T-cell (primary cell): ENCODE data around the gene TMIGD3. TPM values are rescaled to one million over a fixed set of nuclear protein-coding genes. Genes with fewer than 3 reads are reported as not detected.

ENCODE experiments used
- ATAC-seq, 4 experiments: fragments of 200-7000 bp in 3 of 4; fragments of 150-1000 bp in 1 of 4; cut with Tn5 transposase; replicated peaks in 1 of 4; 1 replicate in 3 of 4; 2 replicates in 1 of 4; pipeline ENCODE4 v1.10.0; 2021; ENCODE audit warnings: moderate library complexity in 3 of 4, mild to moderate bottlenecking in 2 of 4, moderate number of reproducible peaks in 1 of 4
- CTCF ChIA-PET, 2 donors: fragments of 300-600 bp; sonication (Branson Sonifier 250); formaldehyde crosslinking; loops; one replicate each; lab custom pipeline; 2022; ENCODE audit warnings: antibody characterized with exemption in 2 of 2; lab: Charles Lee
- POLR2A ChIA-PET, 2 donors: fragments of 300-600 bp; sonication (Branson Sonifier 250); formaldehyde crosslinking; loops; one replicate each; lab custom pipeline; 2022; ENCODE audit warnings: antibody characterized with exemption in 2 of 2; lab: Charles Lee
- DNase-seq, 35 experiments: peaks; one replicate each; pipeline versions ENCODE4 v3.0.0 to v3.0.0-alpha.2; 2013 to 2023
- H3K27ac ChIP-seq: one replicate; pipeline ENCODE4 v1.5.1; 2013; ENCODE audit warnings: low read length
- H3K27me3 ChIP-seq, 2 experiments: replicated peaks in 1 of 2; 1 replicate in 1 of 2; 2 replicates in 1 of 2; pipeline versions ENCODE4 v1.6.1 to v1.7.0; 2013; ENCODE audit warnings: low read length in 1 of 2, mixed read lengths in 1 of 2; ENCODE audit not compliant: control insufficient read depth in 2 of 2, insufficient read depth in 2 of 2; ENCODE audit errors: extremely low read depth in 1 of 2
- H3K36me3 ChIP-seq, 2 donors: 1 replicate in 1 of 2; 2 replicates in 1 of 2; pipeline versions ENCODE4 v1.6.1 to v1.7.0; 2013; ENCODE audit warnings: low read length in 1 of 2; ENCODE audit not compliant: control insufficient read depth in 2 of 2, insufficient read depth in 1 of 2; ENCODE audit errors: extremely low read depth in 1 of 2
- H3K4me1 ChIP-seq, 2 experiments: 1 replicate in 1 of 2; 2 replicates in 1 of 2; pipeline versions ENCODE4 v1.6.1 to v1.7.0; 2013; ENCODE audit warnings: low read length in 2 of 2, mixed read lengths in 1 of 2; ENCODE audit not compliant: insufficient read depth in 2 of 2, control insufficient read depth in 1 of 2; ENCODE audit errors: extremely low read depth in 1 of 2
- H3K4me3 ChIP-seq, 2 donors: 1 replicate in 1 of 2; 2 replicates in 1 of 2; pipeline versions ENCODE4 v1.5.1 to v1.7.0; 2013; ENCODE audit warnings: mild to moderate bottlenecking in 2 of 2, low read length in 1 of 2, moderate library complexity in 1 of 2; ENCODE audit not compliant: control insufficient read depth in 1 of 2; ENCODE audit errors: extremely low read depth in 1 of 2
- H3K9me3 ChIP-seq: 2 replicates; pipeline ENCODE4 v1.7.0; 2013
- H3K27ac Mint-ChIP-seq, 2 donors: one replicate each; pipeline ENCODE4 v1.8.0; 2020 to 2021; ENCODE audit warnings: mild to moderate bottlenecking in 2 of 2, mixed read lengths in 2 of 2
- H3K27me3 Mint-ChIP-seq, 2 donors: one replicate each; pipeline ENCODE4 v1.8.0; 2021 to 2022; ENCODE audit warnings: mixed read lengths in 2 of 2
- H3K36me3 Mint-ChIP-seq: one replicate; pipeline ENCODE4 v1.8.0; 2021; ENCODE audit warnings: mixed read lengths
- H3K4me1 Mint-ChIP-seq, 3 donors: one replicate each; pipeline ENCODE4 v1.8.0; 2020 to 2022; ENCODE audit warnings: mixed read lengths in 3 of 3, mild to moderate bottlenecking in 1 of 3
- H3K4me3 Mint-ChIP-seq, 3 donors: one replicate each; pipeline ENCODE4 v1.8.0; 2020 to 2022; ENCODE audit warnings: mild to moderate bottlenecking in 3 of 3, mixed read lengths in 3 of 3, moderate library complexity in 3 of 3
- H3K9me3 Mint-ChIP-seq, 3 donors: one replicate each; pipeline ENCODE4 v1.8.0; 2020 to 2022; ENCODE audit warnings: mixed read lengths in 3 of 3
- whole genome bisulfite sequencing: methylation state at CpG from one replicate; pipeline ENCODE4 v1.1.5; 2013; ENCODE audit warnings: missing lambda C conversion rate; ENCODE audit not compliant: insufficient coverage; 5-methylcytosine and 5-hydroxymethylcytosine counted together
- total RNA-seq, 35 experiments: library from RNA in 6 of 35; stranded (reverse) in 6 of 35; fragments of 120-200 nt in 1 of 35; gene quantifications; one replicate each; pipeline versions ENCODE4 v1.2.1 to v1.2.4 and lab custom pipeline; 2013 to 2026

Gene TMIGD3
- total RNA-seq, 5 donors from 2014 or later (not counting 1 experiment from before 2014, with no cell fraction given) = not detected

DNA sequence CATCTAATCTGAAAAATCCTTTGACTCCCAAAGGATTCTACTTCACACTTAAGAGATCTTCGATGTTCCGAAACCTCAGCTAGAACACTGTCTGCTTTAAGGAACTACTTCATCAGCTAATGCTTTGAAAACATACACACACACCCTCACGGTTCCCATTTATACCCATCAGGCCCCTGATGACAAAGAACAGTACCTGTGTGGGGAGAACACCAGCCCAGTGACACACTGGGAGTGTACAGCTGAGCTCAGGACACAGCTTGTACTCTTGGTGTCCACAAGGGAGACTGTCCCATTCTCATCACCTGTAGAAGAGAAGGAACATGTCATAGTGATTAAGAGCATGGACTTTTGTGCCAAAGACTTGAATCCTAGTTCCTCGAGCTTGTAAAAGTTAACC is 61.0 kb downstream of the TMIGD3 start:
- ATAC-seq = no peak
- no peaks in the 10 kb centered on the region for H3K9me3 ChIP-seq
- ChIA-PET POLR2A (no interaction called here), CTCF (interaction anchor here in 1 of 2 donors (1.0 kb wide), 1 partner anchor 11 kb away, joined by 3 read pairs; no protein-coding TSS in a partner anchor)
- H3K4me1 ChIP-seq = peaks cover 5 to 10% of the 10 kb centered on the region in 2 experiments
- no peak overlapping the region for H3K4me3 Mint-ChIP-seq
- H3K27me3 Mint-ChIP-seq = no peaks in the 10 kb centered on the region
- no peaks in the 10 kb centered on the region for H3K27me3 ChIP-seq
- peaks cover 60% of the 10 kb centered on the region for H3K36me3 Mint-ChIP-seq
- H3K4me1 Mint-ChIP-seq = peaks cover 42 to 49% (median 49%) of the 10 kb centered on the region in 3 donors
- DNase-seq = no peak
- 100% methylated on average over 2 of the region's 4 CpGs for WGBS
- H3K9me3 Mint-ChIP-seq = no peaks in the 10 kb centered on the region
- H3K27ac ChIP-seq = no peak overlapping the region
- H3K4me3 ChIP-seq = no peak overlapping the region
- peaks cover 16 to 79% of the 10 kb centered on the region in 2 donors for H3K36me3 ChIP-seq
- peak overlapping the region; percentile 64 to 68 for H3K27ac Mint-ChIP-seq

DNA sequence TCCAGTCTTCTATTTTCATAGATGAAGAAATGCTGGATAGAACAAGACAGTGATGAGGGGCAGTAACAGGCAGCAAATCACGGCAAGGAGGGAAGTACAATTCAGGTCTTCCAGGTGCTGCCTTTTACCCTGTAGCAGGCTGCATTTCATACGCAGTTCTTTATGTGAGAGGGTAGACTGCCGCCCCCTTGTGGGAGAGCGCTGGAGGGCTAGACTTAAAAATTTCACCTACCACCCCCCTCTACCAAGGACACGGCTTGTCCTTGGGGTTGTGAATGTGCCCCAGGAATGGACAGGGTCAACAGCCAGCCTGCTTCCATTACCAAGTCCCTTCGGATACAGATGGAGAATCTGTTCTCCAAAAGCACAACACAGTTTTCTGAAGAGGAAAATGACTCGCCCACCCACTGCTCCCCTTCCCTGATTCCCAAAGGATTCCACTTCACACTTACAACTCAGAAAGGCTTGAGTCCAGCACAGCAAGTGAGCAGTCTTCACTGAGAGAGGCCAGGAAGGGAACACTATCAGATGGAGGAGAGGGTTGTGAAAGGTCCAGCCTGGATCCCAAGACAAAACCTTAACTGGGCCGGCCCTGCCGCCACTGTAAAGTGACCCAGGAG is 61.8 kb downstream of the TMIGD3 start:
- Mint-ChIP-seq H3K4me1 (peaks cover 34 to 42% (median 41%) of the 10 kb centered on the region in 3 donors), H3K4me3 (no peak overlapping the region), H3K9me3 (no peaks in the 10 kb centered on the region), H3K27ac (peak overlapping the region; percentile 76 to 85), H3K27me3 (no peaks in the 10 kb centered on the region), H3K36me3 (peaks cover 55% of the 10 kb centered on the region)
- peaks cover 16 to 75% of the 10 kb centered on the region in 2 donors for H3K36me3 ChIP-seq
- H3K4me1 ChIP-seq = peaks cover 0 to 10% of the 10 kb centered on the region in 2 experiments
- peak; percentile 50 to 80 (median 69) for DNase-seq
- no CpG with 5 or more reads among the region's 9 CpGs for WGBS
- ChIA-PET CTCF (no interaction called here), POLR2A (no interaction called here)
- H3K9me3 ChIP-seq = no peaks in the 10 kb centered on the region
- ATAC-seq = peak; percentile 74 to 96 (median 86)
- H3K4me3 ChIP-seq = no peak overlapping the region
- H3K27ac ChIP-seq = peak overlapping the region; percentile 1
- H3K27me3 ChIP-seq = no peaks in the 10 kb centered on the region

GRCh38 chr1:111439461-111440351 is 63.7 kb downstream of the TMIGD3 start:
- Histone ChIP-seq H3K9me3 (no peaks in the 10 kb centered on the region), H3K4me1 (peaks cover 0 to 10% of the 10 kb centered on the region in 2 experiments), H3K4me3 (no peak overlapping the region), H3K27me3 (no peaks in the 10 kb centered on the region), H3K36me3 (peaks cover 13 to 64% of the 10 kb centered on the region in 2 donors), H3K27ac (no peak overlapping the region)
- H3K27ac Mint-ChIP-seq = peak overlapping the region; percentile 17 to 57
- ChIA-PET POLR2A (no interaction called here), CTCF (interaction anchor here in 1 of 2 donors (0.8 kb wide), 1 partner anchor 330 kb away, joined by 3 read pairs; no protein-coding TSS in a partner anchor)
- H3K4me1 Mint-ChIP-seq = peaks cover 21 to 28% (median 25%) of the 10 kb centered on the region in 3 donors
- no CpG with 5 or more reads among the region's 3 CpGs for WGBS
- ATAC-seq (no peak), DNase-seq (no peak)
- H3K9me3 Mint-ChIP-seq = no peaks in the 10 kb centered on the region
- H3K36me3 Mint-ChIP-seq = peaks cover 44% of the 10 kb centered on the region
- H3K4me3 Mint-ChIP-seq = no peak overlapping the region
- H3K27me3 Mint-ChIP-seq = no peaks in the 10 kb centered on the region

- ATAC-seq (no peak), DNase-seq (no peak)
- H3K36me3 Mint-ChIP-seq = peaks cover 22% of the 10 kb centered on the region
- no peak overlapping the region for H3K4me3 ChIP-seq
- peaks cover 8 to 10% (median 9%) of the 10 kb centered on the region in 3 donors for H3K4me1 Mint-ChIP-seq
- WGBS = 50% methylated on average over 2 of the region's 3 CpGs
- H3K4me3 Mint-ChIP-seq = no peak overlapping the region
- peak overlapping the region; percentile 68 to 81 for H3K27ac Mint-ChIP-seq
- peaks cover 4 to 35% of the 10 kb centered on the region in 2 donors for H3K36me3 ChIP-seq
- POLR2A ChIA-PET = no interaction called here
- no peaks in the 10 kb centered on the region for H3K9me3 Mint-ChIP-seq
- peaks cover 0 to 7% of the 10 kb centered on the region in 2 experiments for H3K4me1 ChIP-seq
- no peaks in the 10 kb centered on the region for H3K27me3 ChIP-seq
- H3K9me3 ChIP-seq = no peaks in the 10 kb centered on the region
- no peaks in the 10 kb centered on the region for H3K27me3 Mint-ChIP-seq
- H3K27ac ChIP-seq = no peak overlapping the region
- CTCF ChIA-PET = interaction anchor here (0.7 kb wide), 2 partner anchors 10 to 14 kb away, joined by 3 read pairs; no protein-coding TSS in a partner anchor
Observed at GRCh38 chr1:111436726-111437125, 66.7 kb downstream of the TMIGD3 start.

Other genes starting within 250 kb of the TMIGD3 start
- not detected for gene CHIA, start 212.8 kb downstream of the TMIGD3 start, total RNA-seq
- 10 to 100 TPM in 2 of 5 donors, 1 to 10 TPM in 3; 4.7 to 11.6 (median 8.6) TPM for gene OVGP1, start 75.9 kb downstream of the TMIGD3 start, total RNA-seq
- gene WDR77, start 54.4 kb downstream of the TMIGD3 start, total RNA-seq = 10 to 100 TPM; 22.5 to 40.1 (median 33.1) TPM
- gene ATP5PB, start 54.2 kb downstream of the TMIGD3 start, total RNA-seq = 100 to 1,000 TPM in 3 of 5 donors, 10 to 100 TPM in 2; 88.1 to 129 (median 118) TPM
- 10 to 100 TPM; 42.9 to 55.1 (median 46.1) TPM for gene C1orf162, start 29.6 kb downstream of the TMIGD3 start, total RNA-seq
- under 1 TPM in 1 of 5 donors, not detected in 4; 0.30 TPM for gene ADORA3, start within 50 bp of the TMIGD3 start, total RNA-seq
- gene RAP1A, start 116.2 kb upstream of the TMIGD3 start, total RNA-seq = 100 to 1,000 TPM in 4 of 5 donors, 10 to 100 TPM in 1; 95.0 to 108 (median 103) TPM
- 1 to 10 TPM in 3 of 5 donors, not detected in 2; 1.2 to 2.7 (median 1.2) TPM for gene INKA2, start 235.8 kb upstream of the TMIGD3 start, total RNA-seq